GM12878 (cell line): ENCODE measurements around the gene NKAIN2. TPM values are rescaled to one million over a fixed set of nuclear protein-coding genes. Genes with fewer than 3 reads are reported as not detected.

ENCODE experiments used
- ATAC-seq: fragments of 200-7000 bp; cut with Tn5 transposase; 3 replicates; pipeline ENCODE4 v1.9.1; 2020; ENCODE audit warnings: mild to moderate bottlenecking, moderate library complexity
- BruUV-seq: library from RNA; stranded (reverse); fragments of 400-500 nt; replicated peaks from 2 replicates; lab custom pipeline; 2021; lab: Mats Ljungman, UMichigan
- CTCF ChIA-PET: fragments of 300-600 bp; sonication (Branson Sonifier 250); formaldehyde crosslinking; extraction: SDS; loops from one replicate; lab custom pipeline; 2021; ENCODE audit warnings: inconsistent platforms; lab: Yijun Ruan, JAX
- POLR2A ChIA-PET: fragments of 350-600 bp; formaldehyde crosslinking; extraction: SDS; loops from one replicate; lab custom pipeline; 2021; ENCODE audit warnings: inconsistent platforms; lab: Charles Lee
- RAD21 ChIA-PET: fragments of 300-600 bp; sonication (Branson Sonifier 250); formaldehyde crosslinking; loops from one replicate; lab custom pipeline; 2023; ENCODE audit warnings: antibody characterized with exemption; ENCODE audit not compliant: unreplicated experiment; lab: Charles Lee
- SMC1A ChIA-PET: fragments of 300-600 bp; sonication (Branson Sonifier 250); formaldehyde crosslinking; loops from one replicate; lab custom pipeline; 2023; ENCODE audit not compliant: unreplicated experiment, uncharacterized antibody; lab: Charles Lee
- DNase-seq: peaks from one replicate; pipeline ENCODE4 v3.0.0-alpha.2; 2011; ENCODE audit warnings: low read depth, low spot score
- FAIRE-seq: peaks from 3 replicates; lab custom pipeline; 2011; peaks lifted over from hg19 to GRCh38; lab: Jason Lieb, UNC
- H2AFZ ChIP-seq: 2 replicates; pipeline ENCODE4 v1.6.0; 2011; ENCODE audit warnings: low read depth, low read length, control low read depth; ENCODE audit not compliant: control insufficient read depth
- H3K27ac ChIP-seq: 2 replicates; pipeline ENCODE4 v1.5.1; 2011; ENCODE audit warnings: control low read depth; ENCODE audit not compliant: control insufficient read depth, insufficient read depth
- H3K27me3 ChIP-seq, 2 experiments: replicated peaks in 1 of 2; 2 replicates each; pipeline versions ENCODE4 v1.6.0 to v1.6.1; 2011; ENCODE audit warnings: low read length in 1 of 2; ENCODE audit not compliant: control insufficient read depth in 2 of 2, insufficient read depth in 2 of 2
- H3K36me3 ChIP-seq, 2 experiments: 2 replicates each; pipeline ENCODE4 v1.5.1; 2011; ENCODE audit warnings: low read length in 1 of 2; ENCODE audit not compliant: control insufficient read depth in 2 of 2, insufficient read depth in 2 of 2
- H3K4me1 ChIP-seq: 2 replicates; pipeline ENCODE4 v1.6.1; 2011; ENCODE audit warnings: mild to moderate bottlenecking, low read length, moderate library complexity, mixed read lengths; ENCODE audit not compliant: control insufficient read depth, insufficient read depth
- H3K4me2 ChIP-seq: 2 replicates; pipeline ENCODE4 v1.6.0; 2011; ENCODE audit warnings: control low read depth; ENCODE audit not compliant: control insufficient read depth, insufficient read depth
- H3K4me3 ChIP-seq: fragments of 200-600 bp; sonication (generic); 2 replicates; pipeline ENCODE4 v1.5.1; 2016
- H3K79me2 ChIP-seq: 2 replicates; pipeline ENCODE4 v1.6.0; 2011; ENCODE audit warnings: low read length; ENCODE audit not compliant: control insufficient read depth, insufficient read depth
- H3K9ac ChIP-seq: 2 replicates; pipeline ENCODE4 v1.8.0; 2011; ENCODE audit warnings: low read length, control low read depth, mixed read lengths; ENCODE audit not compliant: control insufficient read depth, insufficient read depth
- H3K9me3 ChIP-seq: replicated peaks from 3 replicates; pipeline ENCODE4 v1.5.1; 2011; ENCODE audit warnings: mild to moderate bottlenecking, low read length; ENCODE audit not compliant: control insufficient read depth, insufficient read depth
- H4K20me1 ChIP-seq: 2 replicates; pipeline ENCODE4 v1.6.0; 2011; ENCODE audit not compliant: control insufficient read depth, insufficient read depth
- CREM ChIP-seq: IDR thresholded peaks from 2 replicates; pipeline ENCODE4 v1.6.1; 2014; ENCODE audit warnings: antibody characterized with exemption, low read depth
- MYC ChIP-seq: IDR thresholded peaks from 2 replicates; pipeline ENCODE4 v1.6.1; 2011; ENCODE audit warnings: mild to moderate bottlenecking, low read length, moderate library complexity, inconsistent platforms; ENCODE audit not compliant: insufficient read depth, insufficient replicate concordance, insufficient read length, severe bottlenecking
- NBN ChIP-seq: fragments of 450-650 bp; IDR thresholded peaks from 2 replicates; pipeline ENCODE4 v1.6.1; 2016
- PAX5 ChIP-seq: IDR thresholded peaks from 2 replicates; pipeline ENCODE4 v1.6.1; 2011; ENCODE audit warnings: low read depth, low read length, borderline replicate concordance
- TAF1 ChIP-seq: IDR thresholded peaks from 2 replicates; pipeline ENCODE4 v1.6.1; 2011; ENCODE audit warnings: mild to moderate bottlenecking, low read depth, low read length, borderline replicate concordance
- in situ Hi-C: fragments of 300-500 bp; cut with MboI; formaldehyde crosslinking; loops from 9 replicates; pipeline ENCODE4 v1.14.3; 2018; ENCODE audit warnings: mixed read lengths
- intact Hi-C: fragments of 100-400 bp; cut with micrococcal nuclease; formaldehyde crosslinking; loops from one replicate; pipeline ENCODE4 v1.14.2; 2022; ENCODE audit not compliant: unreplicated experiment
- polyA plus RNA-seq, 11 experiments: library from polyadenylated mRNA; depleted of rRNA in 4 of 11; unstranded in 6 of 11; stranded (reverse) in 5 of 11; fragments of >200 nt; fragmentation: Nextera tagmentation in 4 of 11; fragmentation: Illumina TruSeq in 1 of 11; extraction: Ambion mirVana in 4 of 11; extraction: Trizol in 1 of 11; gene quantifications; 1 replicate in 1 of 11; 2 replicates in 10 of 11; pipeline versions ENCODE4 v1.2.1 to v1.2.3, GENCODE V29; 2011 to 2016; ENCODE audit warnings: inconsistent platforms in 2 of 11, missing spikeins in 2 of 11, low read depth in 1 of 11
- total RNA-seq, 4 experiments: library from RNA; depleted of rRNA in 3 of 4; stranded (reverse); fragments of >200 nt in 3 of 4; fragmentation: Illumina TruSeq in 1 of 4; extraction: Trizol in 1 of 4; gene quantifications; 2 replicates each; pipeline versions ENCODE4 v1.2.1 to v1.2.3, GENCODE V29; 2013 to 2021
- TF ChIP-seq, protein P1 (sequence below): fragments of 450-650 bp; IDR thresholded peaks from 2 replicates; pipeline ENCODE4 v1.6.1; 2017; ENCODE audit warnings: mild to moderate bottlenecking, moderate library complexity
- TF ChIP-seq, protein P2 (sequence below): IDR thresholded peaks from 2 replicates; pipeline ENCODE4 v1.6.1; 2011; ENCODE audit warnings: borderline replicate concordance, low read depth, mild to moderate bottlenecking, moderate library complexity, low read length; ENCODE audit not compliant: insufficient read depth, poor library complexity, severe bottlenecking
- TF ChIP-seq, protein P3 (sequence below), 3 experiments: IDR thresholded peaks in 2 of 3; conservative IDR thresholded peaks in 1 of 3; 2 replicates each; pipeline ENCODE4 v1.5.1; 2011; ENCODE audit warnings: low read depth in 3 of 3, low read length in 3 of 3, mild to moderate bottlenecking in 3 of 3, control low read depth in 2 of 3, moderate library complexity in 2 of 3, inconsistent platforms in 1 of 3, mixed read lengths in 1 of 3; ENCODE audit not compliant: control insufficient read depth in 2 of 3, insufficient read depth in 1 of 3; ENCODE audit errors: extremely low read depth in 1 of 3

Gene NKAIN2
- total and polyA plus RNA-seq, 10 of the 15 experiments (the other 5 are each of a cell fraction or from before 2014, with no cell fraction given) = not detected

DNA sequence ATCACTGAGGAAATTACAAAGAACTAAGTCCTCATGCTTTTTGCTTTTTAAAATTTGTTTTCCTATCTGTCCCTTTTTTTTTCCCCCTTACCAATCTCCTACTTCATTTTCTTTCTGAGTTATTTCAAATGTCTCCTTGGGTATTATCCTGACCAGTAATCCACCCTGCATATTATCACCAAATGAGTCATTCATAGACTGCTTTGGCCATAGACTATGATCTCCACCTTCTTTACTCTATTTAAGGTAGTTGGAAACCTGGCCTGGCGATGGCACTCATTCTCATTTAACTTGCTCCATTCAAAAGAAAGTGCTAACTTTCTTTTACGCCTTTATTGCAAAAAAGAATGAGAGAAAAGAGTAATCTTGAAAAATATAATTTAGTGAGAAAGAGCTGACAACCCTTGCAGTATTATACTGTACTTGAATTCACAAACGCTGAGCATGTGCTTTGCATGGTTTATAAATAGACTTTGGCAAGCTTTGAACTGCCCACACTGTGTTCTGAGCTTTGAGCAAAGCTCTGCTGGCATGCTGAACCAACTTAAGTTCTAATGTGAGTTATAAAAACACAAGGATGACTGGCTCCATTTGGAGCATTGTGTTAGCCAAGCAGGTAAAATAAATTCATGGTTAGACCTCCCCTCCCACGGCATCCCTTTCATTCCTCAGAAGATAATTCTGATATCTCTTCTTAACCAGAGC is 198.9 kb downstream of the NKAIN2 start (continued):
- TF ChIP-seq, protein P1, sequence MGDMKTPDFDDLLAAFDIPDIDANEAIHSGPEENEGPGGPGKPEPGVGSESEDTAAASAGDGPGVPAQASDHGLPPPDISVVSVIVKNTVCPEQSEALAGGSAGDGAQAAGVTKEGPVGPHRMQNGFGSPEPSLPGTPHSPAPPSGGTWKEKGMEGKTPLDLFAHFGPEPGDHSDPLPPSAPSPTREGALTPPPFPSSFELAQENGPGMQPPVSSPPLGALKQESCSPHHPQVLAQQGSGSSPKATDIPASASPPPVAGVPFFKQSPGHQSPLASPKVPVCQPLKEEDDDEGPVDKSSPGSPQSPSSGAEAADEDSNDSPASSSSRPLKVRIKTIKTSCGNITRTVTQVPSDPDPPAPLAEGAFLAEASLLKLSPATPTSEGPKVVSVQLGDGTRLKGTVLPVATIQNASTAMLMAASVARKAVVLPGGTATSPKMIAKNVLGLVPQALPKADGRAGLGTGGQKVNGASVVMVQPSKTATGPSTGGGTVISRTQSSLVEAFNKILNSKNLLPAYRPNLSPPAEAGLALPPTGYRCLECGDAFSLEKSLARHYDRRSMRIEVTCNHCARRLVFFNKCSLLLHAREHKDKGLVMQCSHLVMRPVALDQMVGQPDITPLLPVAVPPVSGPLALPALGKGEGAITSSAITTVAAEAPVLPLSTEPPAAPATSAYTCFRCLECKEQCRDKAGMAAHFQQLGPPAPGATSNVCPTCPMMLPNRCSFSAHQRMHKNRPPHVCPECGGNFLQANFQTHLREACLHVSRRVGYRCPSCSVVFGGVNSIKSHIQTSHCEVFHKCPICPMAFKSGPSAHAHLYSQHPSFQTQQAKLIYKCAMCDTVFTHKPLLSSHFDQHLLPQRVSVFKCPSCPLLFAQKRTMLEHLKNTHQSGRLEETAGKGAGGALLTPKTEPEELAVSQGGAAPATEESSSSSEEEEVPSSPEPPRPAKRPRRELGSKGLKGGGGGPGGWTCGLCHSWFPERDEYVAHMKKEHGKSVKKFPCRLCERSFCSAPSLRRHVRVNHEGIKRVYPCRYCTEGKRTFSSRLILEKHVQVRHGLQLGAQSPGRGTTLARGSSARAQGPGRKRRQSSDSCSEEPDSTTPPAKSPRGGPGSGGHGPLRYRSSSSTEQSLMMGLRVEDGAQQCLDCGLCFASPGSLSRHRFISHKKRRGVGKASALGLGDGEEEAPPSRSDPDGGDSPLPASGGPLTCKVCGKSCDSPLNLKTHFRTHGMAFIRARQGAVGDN = no peak
- no peak for TF ChIP-seq NBN

DNA sequence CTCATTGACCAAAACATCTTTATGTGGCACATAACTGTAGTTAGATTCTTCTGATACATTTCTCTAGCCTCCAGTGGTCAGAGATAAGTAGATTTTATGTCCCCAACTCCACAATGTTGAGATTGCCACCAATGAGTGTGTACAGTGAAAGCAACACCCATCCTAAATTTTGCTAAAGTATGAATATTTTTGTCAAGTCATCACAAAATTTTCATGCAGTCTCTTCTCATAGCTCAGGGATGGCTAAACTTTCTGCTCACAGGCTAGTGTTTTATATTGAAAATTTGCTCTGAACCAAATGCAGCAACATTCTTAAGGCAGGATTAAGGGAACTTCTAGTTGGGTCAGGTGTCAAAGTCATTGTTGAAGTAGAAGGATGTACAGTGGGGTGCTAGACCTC is 203.6 kb downstream of the NKAIN2 start:
- POLR2A ChIA-PET = no interaction called here
- no peak overlapping the region for H3K9ac ChIP-seq
- H3K27ac ChIP-seq = no peak overlapping the region
- H3K9me3 ChIP-seq = no peaks in the 10 kb centered on the region
- no peak for DNase-seq
- no peaks in the 10 kb centered on the region; the same call in 1 of the 2 replicates for H3K4me1 ChIP-seq
- RAD21 ChIA-PET = no interaction called here
- in situ Hi-C loops (no loop called here), intact Hi-C loops (no loop called here)
- BruUV-seq = no TSS peak
- TF ChIP-seq MYC (no peak), CREM (no peak), TAF1 (no peak), PAX5 (no peak)
- TF ChIP-seq, protein P2, sequence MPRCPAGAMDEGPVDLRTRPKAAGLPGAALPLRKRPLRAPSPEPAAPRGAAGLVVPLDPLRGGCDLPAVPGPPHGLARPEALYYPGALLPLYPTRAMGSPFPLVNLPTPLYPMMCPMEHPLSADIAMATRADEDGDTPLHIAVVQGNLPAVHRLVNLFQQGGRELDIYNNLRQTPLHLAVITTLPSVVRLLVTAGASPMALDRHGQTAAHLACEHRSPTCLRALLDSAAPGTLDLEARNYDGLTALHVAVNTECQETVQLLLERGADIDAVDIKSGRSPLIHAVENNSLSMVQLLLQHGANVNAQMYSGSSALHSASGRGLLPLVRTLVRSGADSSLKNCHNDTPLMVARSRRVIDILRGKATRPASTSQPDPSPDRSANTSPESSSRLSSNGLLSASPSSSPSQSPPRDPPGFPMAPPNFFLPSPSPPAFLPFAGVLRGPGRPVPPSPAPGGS = no peak
- TF ChIP-seq, protein P3, sequence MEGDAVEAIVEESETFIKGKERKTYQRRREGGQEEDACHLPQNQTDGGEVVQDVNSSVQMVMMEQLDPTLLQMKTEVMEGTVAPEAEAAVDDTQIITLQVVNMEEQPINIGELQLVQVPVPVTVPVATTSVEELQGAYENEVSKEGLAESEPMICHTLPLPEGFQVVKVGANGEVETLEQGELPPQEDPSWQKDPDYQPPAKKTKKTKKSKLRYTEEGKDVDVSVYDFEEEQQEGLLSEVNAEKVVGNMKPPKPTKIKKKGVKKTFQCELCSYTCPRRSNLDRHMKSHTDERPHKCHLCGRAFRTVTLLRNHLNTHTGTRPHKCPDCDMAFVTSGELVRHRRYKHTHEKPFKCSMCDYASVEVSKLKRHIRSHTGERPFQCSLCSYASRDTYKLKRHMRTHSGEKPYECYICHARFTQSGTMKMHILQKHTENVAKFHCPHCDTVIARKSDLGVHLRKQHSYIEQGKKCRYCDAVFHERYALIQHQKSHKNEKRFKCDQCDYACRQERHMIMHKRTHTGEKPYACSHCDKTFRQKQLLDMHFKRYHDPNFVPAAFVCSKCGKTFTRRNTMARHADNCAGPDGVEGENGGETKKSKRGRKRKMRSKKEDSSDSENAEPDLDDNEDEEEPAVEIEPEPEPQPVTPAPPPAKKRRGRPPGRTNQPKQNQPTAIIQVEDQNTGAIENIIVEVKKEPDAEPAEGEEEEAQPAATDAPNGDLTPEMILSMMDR (IDR thresholded peaks at IDR 0.05 in 2 of 3, conservative IDR thresholded peaks at IDR 0.05 in 1 of 3; ENCODE audit: control insufficient read depth in 2 of 3, extremely low read depth in 1 of 3, insufficient read depth in 1 of 3, low read depth in 3 of 3, low read length in 3 of 3) = no peak
- ATAC-seq = no peak
- no peak overlapping the region for H2AFZ ChIP-seq
- no peaks in the 10 kb centered on the region for H3K36me3 ChIP-seq
- CTCF ChIA-PET = no interaction called here
- no peaks in the 10 kb centered on the region for H3K79me2 ChIP-seq
- FAIRE-seq = no peak
- H3K4me2 ChIP-seq = no peak overlapping the region
- H3K27me3 ChIP-seq = no peaks in the 10 kb centered on the region
- no peak overlapping the region for H3K4me3 ChIP-seq
- no peaks in the 10 kb centered on the region for H4K20me1 ChIP-seq
- SMC1A ChIA-PET = no interaction called here
